Naive thymus-derived CD8-positive, alpha-beta T cell (primary cell): Measurements from ENCODE around the gene ACTL10. TPM values are rescaled to one million over a fixed set of nuclear protein-coding genes. Genes with fewer than 3 reads are reported as not detected.
A peak's percentile ranks its signal among the peaks of the same experiment; 100 is the strongest.
"Not testable (repeated sequence)": the region's sequence is repeated elsewhere in the genome, so short reads cannot be mapped to it uniquely, and the experiment has no call there.

Source experiments
- ATAC-seq, 2 donors: fragments of 150-1000 bp; cut with Tn5 transposase in 1 of 2; sonication (Bioruptor Pico), chemical (Tn5 transposase) in 1 of 2; 1 replicate in 1 of 2; 2 replicates in 1 of 2; pipeline ENCODE4 v1.10.0; 2021; ENCODE audit warnings: mild to moderate bottlenecking in 2 of 2, moderate library complexity in 2 of 2
- POLR2A ChIA-PET: fragments of 350-600 bp; sonication (Branson Sonifier 250); formaldehyde crosslinking; loops from one replicate; lab custom pipeline; 2021; ENCODE audit warnings: antibody characterized with exemption; lab: Charles Lee
- DNase-seq, 10 donors: peaks; one replicate each; pipeline versions ENCODE4 v3.0.0 to v3.0.0-alpha.2; 2020 to 2022
- H3K27ac Mint-ChIP-seq, 10 donors: one replicate each; pipeline ENCODE4 v1.8.0; 2020 to 2022; ENCODE audit warnings: mild to moderate bottlenecking in 10 of 10, mixed read lengths in 10 of 10, moderate library complexity in 4 of 10, inconsistent platforms in 1 of 10
- H3K27me3 Mint-ChIP-seq, 5 donors: one replicate each; pipeline ENCODE4 v1.8.0; 2021 to 2022; ENCODE audit warnings: mixed read lengths in 5 of 5
- H3K36me3 Mint-ChIP-seq, 3 donors: one replicate each; pipeline ENCODE4 v1.8.0; 2020 to 2022; ENCODE audit warnings: mixed read lengths in 3 of 3, mild to moderate bottlenecking in 2 of 3, inconsistent platforms in 1 of 3
- H3K4me1 Mint-ChIP-seq, 4 donors: one replicate each; pipeline ENCODE4 v1.8.0; 2021 to 2022; ENCODE audit warnings: mixed read lengths in 4 of 4
- H3K4me3 Mint-ChIP-seq, 10 donors: one replicate each; pipeline ENCODE4 v1.8.0; 2020 to 2022; ENCODE audit warnings: mild to moderate bottlenecking in 10 of 10, mixed read lengths in 10 of 10, moderate library complexity in 6 of 10, inconsistent platforms in 1 of 10
- H3K9me3 Mint-ChIP-seq, 9 donors: one replicate each; pipeline ENCODE4 v1.8.0; 2020 to 2022; ENCODE audit warnings: mixed read lengths in 9 of 9, mild to moderate bottlenecking in 3 of 9, inconsistent platforms in 1 of 9, moderate library complexity in 1 of 9
- polyA plus RNA-seq, 3 donors: library from polyadenylated mRNA; unstranded; fragments of 300-500 nt; fragmentation: Illumina TruSeq; gene quantifications; one replicate each; pipeline ENCODE4 v1.2.3, GENCODE V29; 2021
- total RNA-seq, 8 experiments: library from RNA in 2 of 8; stranded (reverse) in 2 of 8; gene quantifications; one replicate each; pipeline ENCODE4 v1.2.3 and lab custom pipeline; 2021 to 2026

Gene ACTL10
- total RNA-seq (1 to 10 TPM; 3.7 to 4.5 TPM), polyA plus RNA-seq (1 to 10 TPM; 1.8 to 3.2 (median 1.9) TPM)

DNA sequence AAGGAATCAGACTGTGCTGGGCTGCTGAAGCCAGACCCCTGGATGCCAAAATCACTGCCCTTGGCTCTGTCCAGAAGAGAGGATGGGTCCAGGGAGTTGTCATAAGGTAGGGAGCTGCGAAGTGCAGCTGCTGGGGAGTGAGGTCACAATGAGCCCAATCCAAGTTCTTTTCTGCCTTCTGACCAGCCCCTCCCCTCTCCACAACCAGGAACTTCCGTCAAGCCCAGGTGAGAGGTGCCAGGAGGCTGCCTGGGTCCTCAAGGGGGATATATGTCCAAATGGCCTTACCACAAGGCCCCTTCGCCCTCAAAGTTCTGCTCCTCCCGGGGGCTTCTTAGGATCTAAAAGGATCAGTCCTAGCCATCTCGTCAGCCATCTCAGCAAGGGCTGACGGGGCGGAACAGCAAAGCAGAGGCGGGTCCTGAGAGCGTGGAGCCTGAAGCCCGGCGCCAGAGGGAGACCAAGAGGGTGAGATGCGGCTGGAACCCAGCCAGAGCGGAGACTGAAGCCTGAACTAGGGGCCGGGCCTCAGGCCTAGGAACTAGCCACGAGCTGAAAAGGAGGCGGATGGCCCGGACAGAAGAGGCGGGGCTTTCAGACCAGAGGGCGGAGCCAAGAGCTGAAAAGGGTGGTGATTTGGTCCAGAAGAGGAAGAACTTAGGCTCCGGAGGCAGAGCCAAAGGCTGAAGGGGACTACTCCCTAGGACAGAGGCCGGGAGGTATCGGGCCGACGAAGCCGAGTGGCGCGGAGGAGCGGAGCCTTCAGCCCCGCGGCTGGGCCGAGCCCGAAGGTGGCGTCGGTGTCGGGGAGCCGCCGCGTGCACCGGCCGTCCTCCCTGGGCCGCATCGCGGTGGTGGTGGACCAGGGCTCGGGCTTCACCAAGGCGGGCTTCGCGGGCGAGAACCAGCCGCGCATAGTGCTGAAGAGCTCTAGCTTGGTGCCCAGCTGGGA is at the start of gene ACTL10:
ACTL10 (plus strand) TSS at position 651 of the 952 bp plus-strand sequence. CDS start 555 bp downstream, outside the sequence.
- Mint-ChIP-seq H3K27ac (peak within 1 kb of the TSS; percentile 86 to 97 (median 94)), H3K36me3 (no peaks in the 10 kb centered on the region), H3K4me1 (peaks cover 17 to 44% (median 32%) of the 10 kb centered on the region in 4 donors), H3K9me3 (no peaks in the 10 kb centered on the region), H3K4me3 (peak within 1 kb of the TSS; percentile 90 to 99 (median 96)), H3K27me3 (no peaks in the 10 kb centered on the region)
- POLR2A ChIA-PET = interaction anchor here (0.6 to 3.3 kb wide), 17 partner anchors 13 to 327 kb away, joined by 3 to 21 read pairs (median 6); partner anchors contain the start of genes CBFA2T2, E2F1, PXMP4 and RALY
- peak; percentile 47 to 84 (median 60) for DNase-seq
- ATAC-seq = peak; percentile 39 to 51

GRCh38 chr20:33621717-33622400 is 44.9 kb upstream of the ACTL10 start:
- Mint-ChIP-seq H3K27me3 (no peaks in the 10 kb centered on the region), H3K4me1 (peaks cover 0 to 22% (median 10%) of the 10 kb centered on the region in 4 donors), H3K36me3 (peaks cover 0 to 62% (median 24%) of the 10 kb centered on the region in 3 donors), H3K4me3 (no peak overlapping the region), H3K27ac (peak overlapping the region in 1 of 10 donors; percentile 7), H3K9me3 (no peaks in the 10 kb centered on the region)
- DNase-seq = no peak
- ATAC-seq = no peak
- POLR2A ChIA-PET = interaction anchor here (0.6 to 0.7 kb wide), 3 partner anchors 25 to 132 kb away, joined by 3 to 5 read pairs (median 5); partner anchors contain the start of gene CBFA2T2

GRCh38 chr20:33622705-33623365 is 43.9 kb upstream of the ACTL10 start:
- peaks cover 0 to 67% (median 30%) of the 10 kb centered on the region in 3 donors for H3K36me3 Mint-ChIP-seq

GRCh38 chr20:33624399-33624798 is 42.3 kb upstream of the ACTL10 start:
- POLR2A ChIA-PET = interaction anchor here (1.0 kb wide), 1 partner anchor 95 kb away, joined by 3 read pairs; the partner anchor contains the start of gene PXMP4
- Mint-ChIP-seq H3K36me3 (peaks cover 0 to 72% (median 37%) of the 10 kb centered on the region in 3 donors), H3K9me3 (no peaks in the 10 kb centered on the region), H3K27me3 (no peaks in the 10 kb centered on the region), H3K27ac (peak overlapping the region in 8 of 10 donors; percentile 22 to 85 (median 62)), H3K4me3 (peak overlapping the region in 1 of 10 donors; percentile 63), H3K4me1 (peaks cover 0 to 22% (median 10%) of the 10 kb centered on the region in 4 donors)
- ATAC-seq (no peak), DNase-seq (peak in 1 of 10 donors; percentile 15)

More at GRCh38 chr20:33622705-33623365, 43.9 kb upstream of the ACTL10 start:
- H3K9me3 Mint-ChIP-seq = no peaks in the 10 kb centered on the region
- H3K4me3 Mint-ChIP-seq = no peak overlapping the region
- ATAC-seq (no peak), DNase-seq (no peak)
- peaks cover 0 to 22% (median 10%) of the 10 kb centered on the region in 4 donors for H3K4me1 Mint-ChIP-seq
- POLR2A ChIA-PET = interaction anchor here (0.6 kb wide), 1 partner anchor 26 kb away, joined by 5 read pairs; no protein-coding TSS in a partner anchor
- peak overlapping the region in 1 of 10 donors; percentile 31 for H3K27ac Mint-ChIP-seq
- H3K27me3 Mint-ChIP-seq = no peaks in the 10 kb centered on the region

DNA sequence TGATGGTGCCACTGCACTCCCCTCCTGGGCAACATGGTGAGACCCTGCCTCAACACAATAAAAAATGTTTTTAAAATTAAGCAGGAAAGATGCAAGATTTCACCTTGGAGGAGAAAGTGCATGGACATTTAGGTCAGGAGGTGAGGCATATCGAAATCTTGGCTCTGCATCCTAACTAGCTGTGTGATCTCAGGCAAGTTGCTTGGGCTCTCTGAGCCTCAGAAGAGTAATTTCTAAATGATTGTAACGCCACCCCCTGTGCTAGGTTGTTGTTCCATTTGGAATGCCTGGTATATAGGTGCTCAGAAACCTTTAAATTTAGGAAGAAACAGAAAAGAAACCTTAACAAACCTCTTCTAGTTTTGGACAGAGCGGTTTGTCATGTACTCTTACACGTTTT is 40.6 kb upstream of the ACTL10 start:
- Mint-ChIP-seq H3K36me3 (peaks cover 0 to 79% (median 49%) of the 10 kb centered on the region in 3 donors), H3K9me3 (no peaks in the 10 kb centered on the region), H3K4me1 (peaks cover 0 to 22% (median 10%) of the 10 kb centered on the region in 4 donors), H3K27ac (no peak overlapping the region), H3K4me3 (no peak overlapping the region), H3K27me3 (no peaks in the 10 kb centered on the region)
- POLR2A ChIA-PET = interaction anchor here (0.6 kb wide), 1 partner anchor 109 kb away, joined by 3 read pairs; no protein-coding TSS in a partner anchor
- ATAC-seq = no peak
- DNase-seq = no peak

DNA sequence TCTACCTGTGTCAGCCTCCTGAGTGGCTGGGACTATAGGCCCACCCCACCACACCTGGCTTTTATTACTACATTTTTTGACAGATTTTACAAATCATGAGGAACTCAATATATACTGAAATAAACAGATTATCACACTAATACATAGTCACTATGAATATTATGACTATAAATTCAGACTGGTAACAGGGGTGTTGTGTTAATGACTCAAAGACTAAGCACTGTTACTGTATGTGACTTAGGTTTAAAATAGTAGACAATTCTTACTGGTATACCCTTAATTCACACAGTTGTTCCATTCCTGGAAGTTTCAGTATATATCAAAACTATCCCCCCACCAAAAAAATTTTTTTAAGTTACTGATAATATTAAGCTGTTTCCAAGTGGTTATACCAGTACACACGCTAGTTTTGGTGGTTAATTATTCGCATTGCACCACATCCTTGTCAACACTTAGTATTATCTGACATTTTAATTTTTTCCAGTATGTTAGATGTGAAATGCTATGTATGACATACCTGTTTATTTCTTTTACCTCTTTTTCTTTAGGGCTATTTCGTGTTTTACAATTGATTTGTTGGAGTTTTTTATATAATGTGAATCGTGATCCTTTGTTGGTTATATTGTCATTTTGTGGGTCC is 39.0 kb upstream of the ACTL10 start:
- no peak for DNase-seq
- Mint-ChIP-seq H3K9me3 (no peaks in the 10 kb centered on the region), H3K27ac (no peak overlapping the region), H3K4me1 (peaks cover 0 to 18% (median 12%) of the 10 kb centered on the region in 4 donors), H3K4me3 (no peak overlapping the region), H3K36me3 (peaks cover 0 to 89% (median 52%) of the 10 kb centered on the region in 3 donors), H3K27me3 (no peaks in the 10 kb centered on the region)
- no peak for ATAC-seq
- POLR2A ChIA-PET = interaction anchor here (1.8 kb wide), 1 partner anchor 12 kb away, joined by 7 read pairs; no protein-coding TSS in a partner anchor

DNA sequence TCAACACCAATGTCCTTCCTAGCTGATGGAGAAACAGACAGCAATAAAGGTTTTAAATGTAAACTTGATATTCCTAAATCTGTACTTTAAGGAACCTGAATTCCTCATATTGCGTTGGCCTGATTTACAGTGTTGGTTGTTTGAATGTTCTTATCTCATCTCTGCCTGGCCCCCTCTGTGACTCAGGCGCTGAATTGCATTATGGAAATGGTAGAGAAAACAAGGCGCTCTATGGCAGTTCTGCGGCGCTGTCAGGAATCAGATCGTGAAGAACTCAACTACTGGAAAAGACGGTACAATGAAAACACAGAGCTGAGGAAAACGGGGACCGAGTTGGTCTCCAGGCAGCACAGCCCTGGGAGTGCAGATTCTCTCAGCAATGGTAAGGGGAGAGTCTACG is 37.2 kb upstream of the ACTL10 start:
- ATAC-seq = no peak

DNA sequence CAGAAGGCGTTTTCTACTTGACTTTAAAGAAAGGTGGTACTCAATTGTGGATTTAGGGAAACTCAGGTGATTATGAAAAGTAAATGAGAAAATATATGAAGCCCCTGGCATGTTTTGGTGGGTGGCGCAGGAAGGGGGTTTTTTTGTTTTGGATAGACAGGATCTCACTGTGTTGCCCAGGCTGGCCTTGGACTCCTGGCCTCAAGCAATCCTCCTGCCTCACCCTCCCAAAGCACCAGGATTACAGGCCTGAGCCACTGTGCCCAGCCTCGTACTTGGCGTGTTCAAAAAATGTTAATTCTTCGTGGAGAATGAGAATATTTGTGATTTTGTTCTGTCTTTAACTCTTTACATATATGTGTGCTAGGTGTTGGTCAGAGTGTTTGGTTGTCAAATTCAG is 36.8 kb upstream of the ACTL10 start:
- peak overlapping the region in 1 of 10 donors; percentile 6 for H3K27ac Mint-ChIP-seq
- ATAC-seq (no peak), DNase-seq (no peak)
- peaks cover 0 to 83% (median 53%) of the 10 kb centered on the region in 3 donors for H3K36me3 Mint-ChIP-seq
- no peak overlapping the region for H3K4me3 Mint-ChIP-seq
- no peaks in the 10 kb centered on the region for H3K27me3 Mint-ChIP-seq
- no peaks in the 10 kb centered on the region for H3K9me3 Mint-ChIP-seq
- POLR2A ChIA-PET = no interaction called here
- peaks cover 0 to 8% (median 4%) of the 10 kb centered on the region in 4 donors for H3K4me1 Mint-ChIP-seq

More for the DNA sequence above, 37.2 kb upstream of the ACTL10 start:
- H3K27me3 Mint-ChIP-seq = no peaks in the 10 kb centered on the region
- no peak for DNase-seq
- POLR2A ChIA-PET = interaction anchor here (1.8 kb wide), 1 partner anchor 11 kb away, joined by 7 read pairs; no protein-coding TSS in a partner anchor
- H3K9me3 Mint-ChIP-seq = no peaks in the 10 kb centered on the region
- no peak overlapping the region for H3K4me3 Mint-ChIP-seq
- peaks cover 0 to 84% (median 53%) of the 10 kb centered on the region in 3 donors for H3K36me3 Mint-ChIP-seq
- peak overlapping the region in 1 of 10 donors; percentile 49 for H3K27ac Mint-ChIP-seq
- H3K4me1 Mint-ChIP-seq = peaks cover 0 to 13% (median 7%) of the 10 kb centered on the region in 4 donors

DNA sequence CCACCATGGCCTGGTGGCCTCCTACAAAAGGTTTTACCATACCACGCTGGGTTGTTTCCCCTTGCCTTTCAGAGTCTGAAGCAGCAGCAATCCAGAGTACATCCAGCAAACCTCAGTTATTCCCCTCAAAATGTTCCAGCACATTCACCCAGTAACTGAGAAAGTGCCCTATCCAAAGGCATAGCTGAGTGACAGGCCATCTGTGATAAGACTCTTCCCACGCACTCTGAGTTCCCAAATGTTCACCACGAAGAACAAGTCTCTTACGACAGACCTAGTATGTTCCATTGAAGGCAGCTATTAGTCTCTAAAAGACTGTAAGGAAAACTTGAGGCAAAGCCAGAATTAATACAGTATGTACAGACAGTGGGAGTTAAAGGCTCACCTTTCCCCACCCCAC is 36.2 kb upstream of the ACTL10 start:
- Mint-ChIP-seq H3K4me3 (no peak overlapping the region), H3K36me3 (peaks cover 0 to 80% (median 50%) of the 10 kb centered on the region in 3 donors), H3K4me1 (peaks cover 0 to 5% (median 2%) of the 10 kb centered on the region in 4 donors), H3K27ac (peak overlapping the region in 2 of 10 donors; percentile 35 to 83), H3K9me3 (no peaks in the 10 kb centered on the region), H3K27me3 (no peaks in the 10 kb centered on the region)
- POLR2A ChIA-PET = no interaction called here
- no peak for ATAC-seq
- DNase-seq = no peak

- peaks cover 0 to 77% (median 37%) of the 10 kb centered on the region in 3 donors for H3K36me3 Mint-ChIP-seq
- peak overlapping the region in 1 of 10 donors; percentile 18 for H3K27ac Mint-ChIP-seq
- POLR2A ChIA-PET, ATAC-seq, H3K27me3 Mint-ChIP-seq, H3K4me3 Mint-ChIP-seq, DNase-seq, H3K4me1 Mint-ChIP-seq, H3K9me3 Mint-ChIP-seq: not testable (repeated sequence)
Observed at GRCh38 chr20:33631910-33632309, 34.8 kb upstream of the ACTL10 start.

DNA sequence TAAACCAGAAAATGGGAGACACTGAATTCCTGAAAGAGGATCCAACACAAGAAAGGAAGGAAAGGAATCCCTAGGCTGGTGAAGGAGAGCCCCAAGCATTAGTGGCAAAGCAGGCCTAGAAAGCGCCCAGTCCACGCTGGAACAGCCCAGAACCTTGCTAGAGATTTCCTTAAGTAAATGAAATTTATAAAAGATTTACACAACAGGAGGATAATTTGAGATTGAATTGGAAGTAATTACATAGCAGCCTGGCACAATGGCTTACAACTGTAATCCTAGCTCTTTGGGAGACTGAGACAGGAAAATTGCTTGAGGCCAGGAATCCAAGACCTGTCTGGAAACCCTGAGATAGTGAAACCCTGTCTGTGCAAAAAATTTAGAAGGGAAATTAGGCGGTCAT is 31.4 kb upstream of the ACTL10 start:
- no peaks in the 10 kb centered on the region for H3K27me3 Mint-ChIP-seq
- peaks cover 0 to 78% (median 25%) of the 10 kb centered on the region in 3 donors for H3K36me3 Mint-ChIP-seq
- ATAC-seq (no peak), DNase-seq (no peak)
- peak overlapping the region in 1 of 10 donors; percentile 52 for H3K27ac Mint-ChIP-seq
- POLR2A ChIA-PET = no interaction called here
- H3K9me3 Mint-ChIP-seq = no peaks in the 10 kb centered on the region
- peaks cover 0 to 5% (median 3%) of the 10 kb centered on the region in 4 donors for H3K4me1 Mint-ChIP-seq
- no peak overlapping the region for H3K4me3 Mint-ChIP-seq
